Nephron (organoid): Measurements from ENCODE around the gene DIDO1.

ENCODE experiments used
- H3K27ac Mint-ChIP-seq, 3 experiments: 2 replicates each; pipeline ENCODE4 v1.8.0; 2020; ENCODE audit warnings: mixed read lengths in 3 of 3, mild to moderate bottlenecking in 2 of 3, moderate library complexity in 1 of 3
- H3K27me3 Mint-ChIP-seq: 2 replicates; pipeline ENCODE4 v1.8.0; 2021; ENCODE audit warnings: low read depth, mild to moderate bottlenecking, moderate library complexity, mixed read lengths
- H3K36me3 Mint-ChIP-seq: 2 replicates; pipeline ENCODE4 v1.8.0; 2020; ENCODE audit warnings: low read depth, mixed read lengths
- H3K4me1 Mint-ChIP-seq: 2 replicates; pipeline ENCODE4 v1.8.0; 2020; ENCODE audit warnings: mixed read lengths
- H3K4me3 Mint-ChIP-seq, 3 experiments: 2 replicates each; pipeline ENCODE4 v1.8.0; 2020; ENCODE audit warnings: mild to moderate bottlenecking in 3 of 3, mixed read lengths in 3 of 3, moderate library complexity in 2 of 3
- H3K9me3 Mint-ChIP-seq: 2 replicates; pipeline ENCODE4 v1.8.0; 2020; ENCODE audit warnings: mixed read lengths
- TF ChIP-seq, protein P1 (sequence below), 3 experiments: fragments of 200-600 bp; sonication (generic); IDR thresholded peaks; one replicate each; pipeline ENCODE4 v1.5.0; 2021; ENCODE audit warnings: antibody characterized with exemption in 3 of 3; ENCODE audit not compliant: unreplicated experiment in 3 of 3

The DIDO1 gene

DNA sequence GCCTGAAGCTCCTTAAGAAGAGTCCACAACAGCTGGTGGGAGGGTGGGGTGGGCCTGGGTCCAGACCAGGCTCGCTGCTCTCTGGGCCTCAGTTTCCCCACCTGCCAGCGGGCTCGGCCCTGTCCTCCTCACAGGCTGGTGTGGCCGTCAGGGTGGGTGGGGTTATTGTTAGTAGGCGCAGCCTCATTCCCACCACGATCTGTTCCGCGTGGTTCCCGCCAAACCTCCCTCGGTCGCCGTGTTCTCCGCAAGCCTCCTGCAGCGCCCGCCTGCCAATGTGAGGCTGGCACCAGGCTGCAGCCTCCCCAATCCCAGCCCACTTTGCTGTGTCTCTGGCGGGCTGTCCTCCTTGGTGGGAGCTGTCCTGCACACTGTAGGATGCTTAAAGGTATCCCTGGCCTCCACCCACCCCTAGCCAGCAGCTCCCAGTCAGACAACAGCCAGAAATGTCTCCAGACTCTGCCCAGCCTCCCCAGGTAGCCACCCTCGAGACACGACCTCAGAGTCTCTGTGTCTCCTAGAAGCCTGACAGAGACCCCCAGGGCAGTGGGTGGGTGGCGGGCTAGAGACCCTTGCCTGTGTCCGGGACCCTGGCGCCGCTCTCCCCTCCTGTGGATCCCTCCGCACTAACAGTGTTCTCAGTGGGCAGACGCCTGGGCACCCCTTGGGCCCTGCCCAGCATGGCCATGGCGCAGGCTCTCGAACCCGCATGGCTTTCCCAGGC lies 41.5 kb upstream of the DIDO1 start:
- Mint-ChIP-seq H3K36me3 (no peaks in the 10 kb centered on the region), H3K4me1 (peaks cover 11% of the 10 kb centered on the region), H3K9me3 (peaks cover 2% of the 10 kb centered on the region), H3K27ac (no peak overlapping the region), H3K27me3 (peaks cover 27% of the 10 kb centered on the region), H3K4me3 (no peak overlapping the region)
- TF ChIP-seq, protein P1, sequence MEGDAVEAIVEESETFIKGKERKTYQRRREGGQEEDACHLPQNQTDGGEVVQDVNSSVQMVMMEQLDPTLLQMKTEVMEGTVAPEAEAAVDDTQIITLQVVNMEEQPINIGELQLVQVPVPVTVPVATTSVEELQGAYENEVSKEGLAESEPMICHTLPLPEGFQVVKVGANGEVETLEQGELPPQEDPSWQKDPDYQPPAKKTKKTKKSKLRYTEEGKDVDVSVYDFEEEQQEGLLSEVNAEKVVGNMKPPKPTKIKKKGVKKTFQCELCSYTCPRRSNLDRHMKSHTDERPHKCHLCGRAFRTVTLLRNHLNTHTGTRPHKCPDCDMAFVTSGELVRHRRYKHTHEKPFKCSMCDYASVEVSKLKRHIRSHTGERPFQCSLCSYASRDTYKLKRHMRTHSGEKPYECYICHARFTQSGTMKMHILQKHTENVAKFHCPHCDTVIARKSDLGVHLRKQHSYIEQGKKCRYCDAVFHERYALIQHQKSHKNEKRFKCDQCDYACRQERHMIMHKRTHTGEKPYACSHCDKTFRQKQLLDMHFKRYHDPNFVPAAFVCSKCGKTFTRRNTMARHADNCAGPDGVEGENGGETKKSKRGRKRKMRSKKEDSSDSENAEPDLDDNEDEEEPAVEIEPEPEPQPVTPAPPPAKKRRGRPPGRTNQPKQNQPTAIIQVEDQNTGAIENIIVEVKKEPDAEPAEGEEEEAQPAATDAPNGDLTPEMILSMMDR (IDR thresholded peaks at IDR 0.05; ENCODE audit: unreplicated experiment in 3 of 3): no peak

DNA sequence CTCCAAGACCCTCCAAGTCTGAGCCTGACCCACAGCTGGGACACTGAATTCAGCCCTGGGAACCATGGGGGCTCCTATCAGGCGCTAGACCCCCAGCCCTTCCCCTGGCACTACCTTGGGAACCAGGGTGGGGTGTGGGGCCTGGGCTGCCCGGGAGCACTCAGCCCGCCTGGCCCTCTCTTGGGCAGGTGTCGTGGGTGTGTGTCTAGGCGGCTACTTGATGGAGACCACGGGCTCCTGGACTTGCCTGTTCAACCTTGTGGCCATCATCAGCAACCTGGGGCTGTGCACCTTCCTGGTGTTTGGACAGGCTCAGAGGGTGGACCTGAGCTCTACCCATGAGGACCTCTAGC lies 40.8 kb upstream of the DIDO1 start:
- Mint-ChIP-seq H3K9me3 (peaks cover 2% of the 10 kb centered on the region), H3K4me3 (no peak overlapping the region), H3K27me3 (peaks cover 20% of the 10 kb centered on the region), H3K36me3 (no peaks in the 10 kb centered on the region), H3K4me1 (peaks cover 10% of the 10 kb centered on the region), H3K27ac (no peak overlapping the region)
- TF ChIP-seq, protein P1 (IDR thresholded peaks at IDR 0.05; ENCODE audit: unreplicated experiment in 3 of 3): no peak

- TF ChIP-seq, protein P1 (IDR thresholded peaks at IDR 0.05; ENCODE audit: unreplicated experiment in 3 of 3): no peak
- Mint-ChIP-seq H3K4me1 (peaks cover 3% of the 10 kb centered on the region), H3K36me3 (no peaks in the 10 kb centered on the region), H3K27me3 (peaks cover 14% of the 10 kb centered on the region), H3K4me3 (no peak overlapping the region), H3K27ac (no peak overlapping the region), H3K9me3 (no peaks in the 10 kb centered on the region)
These were observed 40.2 kb upstream of the DIDO1 start for GRCh38 chr20:62966212-62967148.

DNA sequence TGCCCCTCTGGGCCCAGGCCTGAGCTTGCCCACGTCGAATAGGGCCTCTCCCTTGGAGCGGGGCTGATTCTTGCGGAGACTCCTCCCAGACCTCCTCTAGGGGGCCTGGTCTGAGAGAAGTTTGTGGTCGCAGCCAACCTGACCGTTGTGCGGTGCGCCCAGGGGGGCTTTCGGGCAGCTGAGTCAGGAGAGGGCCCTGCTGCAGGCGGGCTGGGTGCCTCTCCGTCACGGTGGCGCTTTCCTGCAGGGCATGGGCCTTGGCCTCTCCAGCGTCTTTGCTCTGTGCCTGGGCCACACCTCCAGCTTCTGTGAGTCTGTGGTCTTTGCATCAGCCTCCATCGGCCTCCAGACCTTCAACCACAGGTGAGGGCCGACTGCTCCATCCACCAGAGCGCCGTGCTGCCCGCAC lies 39.1 kb upstream of the DIDO1 start:
- TF ChIP-seq, protein P1 (IDR thresholded peaks at IDR 0.05; ENCODE audit: unreplicated experiment in 3 of 3): no peak
- H3K4me1 Mint-ChIP-seq: no peaks in the 10 kb centered on the region
- H3K9me3 Mint-ChIP-seq: no peaks in the 10 kb centered on the region
- peaks cover 3% of the 10 kb centered on the region for H3K27me3 Mint-ChIP-seq
- no peak overlapping the region for H3K4me3 Mint-ChIP-seq
- no peaks in the 10 kb centered on the region for H3K36me3 Mint-ChIP-seq
- H3K27ac Mint-ChIP-seq: no peak overlapping the region

GRCh38 chr20:62964700-62965099 lies 38.4 kb upstream of the DIDO1 start:
- Mint-ChIP-seq H3K4me1 (no peaks in the 10 kb centered on the region), H3K27me3 (peaks cover 3% of the 10 kb centered on the region), H3K4me3 (no peak overlapping the region), H3K9me3 (no peaks in the 10 kb centered on the region), H3K27ac (no peak overlapping the region), H3K36me3 (no peaks in the 10 kb centered on the region)
- TF ChIP-seq, protein P1 (IDR thresholded peaks at IDR 0.05; ENCODE audit: unreplicated experiment in 3 of 3): no peak
